Measurements from ENCODE around the gene LITAFD. TPM values are rescaled to one million over a fixed set of nuclear protein-coding genes. Genes with fewer than 3 reads are reported as not detected.
A peak's percentile ranks its signal among the peaks of the same experiment; 100 is the strongest.

Gene LITAFD
- total RNA-seq, 1 experiment from 2014 or later: not detected

GRCh38 chr16:8880839-8881510 lies 1.2 kb upstream of the LITAFD start:
- POLR2A ChIA-PET: interaction anchor here (0.6 to 1.8 kb wide), 3 partner anchors 10 to 146 kb away, joined by 3 to 14 read pairs (median 3); partner anchors contain the start of gene CARHSP1
- Mint-ChIP-seq H3K4me1 (ENCODE audit: insufficient read depth, unreplicated experiment) (peaks cover 23% of the 10 kb centered on the region), H3K27me3 (ENCODE audit: insufficient read depth, unreplicated experiment) (no peaks in the 10 kb centered on the region), H3K9me3 (ENCODE audit: unreplicated experiment) (no peaks in the 10 kb centered on the region), H3K36me3 (ENCODE audit: insufficient read depth, unreplicated experiment) (peaks cover 6% of the 10 kb centered on the region), H3K27ac (ENCODE audit: low read depth, unreplicated experiment) (no peak overlapping the region), H3K4me3 (ENCODE audit: unreplicated experiment) (no peak overlapping the region)
- TF ChIP-seq CTCF (IDR thresholded peaks at IDR 0.05; ENCODE audit: unreplicated experiment): no peak
- BruUV-seq (replicated peaks): no TSS peak
- CTCF ChIA-PET: interaction anchor here (0.7 to 5.5 kb wide), 31 partner anchors 10 to 314 kb away, joined by 3 to 56 read pairs (median 6); partner anchors contain the start of genes CARHSP1 and PMM2
- intact Hi-C loops (cut with micrococcal nuclease): loop anchor here (1.0 to 10.0 kb wide), 4 partner anchors 84 to 314 kb away; partner anchors contain the start of genes PMM2 and TMEM186
- DNase-seq (ENCODE audit: unreplicated experiment): no peak

GRCh38 chr16:8882725-8883377 lies 700 bp downstream of the LITAFD start:
- H3K4me1 Mint-ChIP-seq (ENCODE audit: insufficient read depth, unreplicated experiment): peaks cover 33% of the 10 kb centered on the region
- POLR2A ChIA-PET: no interaction called here
- no peaks in the 10 kb centered on the region for H3K27me3 Mint-ChIP-seq (ENCODE audit: insufficient read depth, unreplicated experiment)
- no TSS peak for BruUV-seq (replicated peaks)
- no peak for DNase-seq (ENCODE audit: unreplicated experiment)
- no peak overlapping the region for H3K4me3 Mint-ChIP-seq (ENCODE audit: unreplicated experiment)
- H3K9me3 Mint-ChIP-seq (ENCODE audit: unreplicated experiment): no peaks in the 10 kb centered on the region
- H3K36me3 Mint-ChIP-seq (ENCODE audit: insufficient read depth, unreplicated experiment): peaks cover 9% of the 10 kb centered on the region
- CTCF ChIA-PET: interaction anchor here (1.8 to 5.1 kb wide), 3 partner anchors 222 to 315 kb away, joined by 7 to 36 read pairs (median 15); no protein-coding TSS in a partner anchor
- intact Hi-C loops (cut with micrococcal nuclease): loop anchor here (10.0 kb wide), 1 partner anchor 252 kb away; no protein-coding TSS in a partner anchor
- no peak for TF ChIP-seq CTCF (IDR thresholded peaks at IDR 0.05; ENCODE audit: unreplicated experiment)
- no peak overlapping the region for H3K27ac Mint-ChIP-seq (ENCODE audit: low read depth, unreplicated experiment)

GRCh38 chr16:8885674-8886592 lies 3.8 kb downstream of the LITAFD start:
- no TSS peak for BruUV-seq (replicated peaks)
- Mint-ChIP-seq H3K9me3 (ENCODE audit: unreplicated experiment) (no peaks in the 10 kb centered on the region), H3K4me3 (ENCODE audit: unreplicated experiment) (no peak overlapping the region), H3K36me3 (ENCODE audit: insufficient read depth, unreplicated experiment) (peaks cover 11% of the 10 kb centered on the region), H3K27ac (ENCODE audit: low read depth, unreplicated experiment) (no peak overlapping the region), H3K27me3 (ENCODE audit: insufficient read depth, unreplicated experiment) (no peaks in the 10 kb centered on the region), H3K4me1 (ENCODE audit: insufficient read depth, unreplicated experiment) (peaks cover 23% of the 10 kb centered on the region)
- ChIA-PET CTCF (interaction anchor here (0.5 to 1.1 kb wide), 6 partner anchors 18 to 317 kb away, joined by 3 to 5 read pairs (median 4); no protein-coding TSS in a partner anchor), POLR2A (interaction anchor here (1.3 kb wide), 1 partner anchor 15 kb away, joined by 3 read pairs; no protein-coding TSS in a partner anchor)
- intact Hi-C loops (cut with micrococcal nuclease): loop anchor here (10.0 kb wide), 1 partner anchor 249 kb away; no protein-coding TSS in a partner anchor
- no peak for TF ChIP-seq CTCF (IDR thresholded peaks at IDR 0.05; ENCODE audit: unreplicated experiment)
- peak; percentile 50 for DNase-seq (ENCODE audit: unreplicated experiment)
